ENCODE results near the gene SLC35G3.
"Not testable (repeated sequence)": the region's sequence is repeated elsewhere in the genome, so short reads cannot be mapped to it uniquely, and the experiment has no call there.

Gene SLC35G3

GRCh38 chr17:35194001-35194400, at the start of gene SLC35G3:
SLC35G3 (minus strand) TSS chr17:35194393; CDS start chr17:35194307, 86 bp downstream.
- not testable (repeated sequence) for DNase-seq

- DNase-seq = no peak
Observed at GRCh38 chr17:35243561-35244340, 49.6 kb upstream of the SLC35G3 start.

- DNase-seq = peak; percentile 64
Observed at GRCh38 chr17:35242805-35243560, 48.8 kb upstream of the SLC35G3 start, which contains the start of gene SLFN5. SLFN5 (plus strand) TSS chr17:35243072; CDS start chr17:35258691, 15,619 bp downstream.

GRCh38 chr17:35242158-35242804, 48.1 kb upstream of the SLC35G3 start:
- peak; percentile 64 for DNase-seq

- DNase-seq = no peak
Observed at GRCh38 chr17:35241520-35241919, 47.3 kb upstream of the SLC35G3 start.

GRCh38 chr17:35240861-35241260, 46.7 kb upstream of the SLC35G3 start:
- no peak for DNase-seq

- no peak for DNase-seq
Observed at GRCh38 chr17:35239823-35240222, 45.6 kb upstream of the SLC35G3 start.

GRCh38 chr17:35238821-35239220, 44.6 kb upstream of the SLC35G3 start:
- no peak for DNase-seq

- no peak for DNase-seq
Observed at GRCh38 chr17:35236821-35237220, 42.6 kb upstream of the SLC35G3 start.

GRCh38 chr17:35235917-35236316, 41.7 kb upstream of the SLC35G3 start:
- no peak for DNase-seq

GRCh38 chr17:35235289-35235688, 41.1 kb upstream of the SLC35G3 start:
- no peak for DNase-seq

GRCh38 chr17:35234315-35234714, 40.1 kb upstream of the SLC35G3 start:
- DNase-seq = not testable (repeated sequence)

GRCh38 chr17:35229638-35230037, 35.4 kb upstream of the SLC35G3 start:
- DNase-seq = no peak

GRCh38 chr17:35227546-35227945, 33.4 kb upstream of the SLC35G3 start:
- DNase-seq = no peak

- no peak for DNase-seq
Observed at GRCh38 chr17:35224436-35224835, 30.2 kb upstream of the SLC35G3 start.

- no peak for DNase-seq
Observed at GRCh38 chr17:35222452-35222851, 28.3 kb upstream of the SLC35G3 start.

GRCh38 chr17:35218915-35219314, 24.7 kb upstream of the SLC35G3 start:
- no peak for DNase-seq

- DNase-seq = no peak
Observed at GRCh38 chr17:35217107-35217506, 22.9 kb upstream of the SLC35G3 start.

- DNase-seq = no peak
Observed at GRCh38 chr17:35214631-35215273, 20.6 kb upstream of the SLC35G3 start.

- DNase-seq = no peak
Observed at GRCh38 chr17:35214192-35214591, 20.0 kb upstream of the SLC35G3 start.

- DNase-seq = no peak
Observed at GRCh38 chr17:35213412-35213940, 19.3 kb upstream of the SLC35G3 start.

GRCh38 chr17:35212668-35213067, 18.5 kb upstream of the SLC35G3 start:
- DNase-seq = no peak

- no peak for DNase-seq
Observed at GRCh38 chr17:35210741-35211140, 16.5 kb upstream of the SLC35G3 start.
